Mesendoderm (in vitro differentiated cells): ENCODE measurements around the gene ADAMTS14. TPM values are rescaled to one million over a fixed set of nuclear protein-coding genes. Genes with fewer than 3 reads are reported as not detected.

Experiments
- DNase-seq: peaks from one replicate; pipeline ENCODE4 v3.0.0; 2013
- H2AK5ac ChIP-seq: 2 replicates; pipeline ENCODE4 v1.6.1; 2013; ENCODE audit warnings: low read length, inconsistent platforms
- H2BK120ac ChIP-seq: 2 replicates; pipeline ENCODE4 v1.6.1; 2013; ENCODE audit warnings: low read depth, mild to moderate bottlenecking, low read length, moderate library complexity, mixed read lengths
- H2BK15ac ChIP-seq: replicated peaks from 2 replicates; pipeline ENCODE4 v1.6.1; 2013; ENCODE audit warnings: low read depth, mild to moderate bottlenecking, moderate library complexity
- H2BK5ac ChIP-seq: 2 replicates; pipeline ENCODE4 v1.6.1; 2013; ENCODE audit warnings: low read length, inconsistent platforms
- H3K18ac ChIP-seq: 2 replicates; pipeline ENCODE4 v1.6.1; 2013; ENCODE audit warnings: mild to moderate bottlenecking, low read length, mixed read lengths
- H3K23ac ChIP-seq: one replicate; pipeline ENCODE4 v1.6.1; 2013; ENCODE audit warnings: low read length
- H3K27ac ChIP-seq: 2 replicates; pipeline ENCODE4 v1.5.1; 2013; ENCODE audit warnings: low read depth, mild to moderate bottlenecking, inconsistent platforms, low read length, moderate library complexity
- H3K27me3 ChIP-seq: 2 replicates; pipeline ENCODE4 v1.6.1; 2013; ENCODE audit warnings: low read length, control low read depth, mild to moderate bottlenecking, inconsistent platforms; ENCODE audit not compliant: insufficient read depth, poor library complexity
- H3K36me3 ChIP-seq: 2 replicates; pipeline ENCODE4 v1.6.1; 2013; ENCODE audit warnings: low read length, inconsistent platforms; ENCODE audit not compliant: control insufficient read depth, insufficient read depth
- H3K4ac ChIP-seq: one replicate; pipeline ENCODE4 v1.6.1; 2013; ENCODE audit warnings: low read depth, mild to moderate bottlenecking, low read length, moderate library complexity
- H3K4me1 ChIP-seq: 2 replicates; pipeline ENCODE4 v1.6.1; 2013; ENCODE audit warnings: low read depth, low read length, inconsistent platforms; ENCODE audit not compliant: control insufficient read depth
- H3K4me2 ChIP-seq: 2 replicates; pipeline ENCODE4 v1.6.1; 2013; ENCODE audit warnings: low read length
- H3K4me3 ChIP-seq: 2 replicates; pipeline ENCODE4 v1.5.1; 2013; ENCODE audit warnings: mild to moderate bottlenecking, low read length
- H3K56ac ChIP-seq: one replicate; pipeline ENCODE4 v1.6.1; 2013; ENCODE audit warnings: low read length
- H3K79me1 ChIP-seq: 2 replicates; pipeline ENCODE4 v1.6.1; 2013; ENCODE audit warnings: low read length, inconsistent platforms
- H3K79me2 ChIP-seq: 2 replicates; pipeline ENCODE4 v1.6.1; 2013; ENCODE audit warnings: mild to moderate bottlenecking, low read length; ENCODE audit not compliant: control insufficient read depth, insufficient read depth
- H3K9ac ChIP-seq: 2 replicates; pipeline ENCODE4 v1.6.1; 2013; ENCODE audit warnings: low read length, inconsistent platforms
- H4K5ac ChIP-seq: one replicate; pipeline ENCODE4 v1.6.1; 2013; ENCODE audit warnings: low read length
- H4K8ac ChIP-seq: one replicate; pipeline ENCODE4 v1.6.1; 2013; ENCODE audit warnings: low read depth, mild to moderate bottlenecking, control low read depth, low read length, moderate library complexity
- WGBS: extraction: QIAGEN DNeasy Blood & Tissue Kit; methylation state at CpG from one replicate; pipeline ENCODE4 v1.1.7; 2013; ENCODE audit warnings: low lambda C conversion rate, missing lambda C conversion rate; ENCODE audit not compliant: insufficient coverage; ENCODE audit errors: extremely low coverage; 5-methylcytosine and 5-hydroxymethylcytosine counted together
- polyA plus RNA-seq, 2 experiments: library from polyadenylated mRNA; stranded (reverse); fragments of 200-250 nt; gene quantifications; one replicate each; pipeline ENCODE4 v1.2.3, GENCODE V29; 2013

The ADAMTS14 gene
- polyA plus RNA-seq (2013, experiment 1 of 2), result 0.72 TPM
- 0.73 TPM for polyA plus RNA-seq (2013, experiment 2 of 2)

GRCh38 chr10:70672165-70673042, at the start of gene ADAMTS14:
Gene ADAMTS14 (plus strand): TSS chr10:70672506. CDS start chr10:70672803, 297 bp downstream.
- Histone ChIP-seq H3K9ac (peak within 1 kb of the TSS; percentile 55), H3K79me1 (no peaks in the 10 kb centered on the region), H2AK5ac (no peak within 1 kb of the TSS), H2BK5ac (no peak within 1 kb of the TSS), H3K4me1 (no peaks in the 10 kb centered on the region), H3K27ac (no peak within 1 kb of the TSS), H2BK120ac (no peak within 1 kb of the TSS), H3K4me3 (peak within 1 kb of the TSS; percentile 13), H3K4ac (peak within 1 kb of the TSS; percentile 20), H2BK15ac (no peak within 1 kb of the TSS), H4K5ac (no peak within 1 kb of the TSS), H3K27me3 (no peaks in the 10 kb centered on the region), H3K23ac (no peak within 1 kb of the TSS), H3K79me2 (no peaks in the 10 kb centered on the region), H3K4me2 (peak within 1 kb of the TSS; percentile 66), H3K18ac (no peak within 1 kb of the TSS), H4K8ac (no peak within 1 kb of the TSS), H3K56ac (peak within 1 kb of the TSS; percentile 78), H3K36me3 (no peaks in the 10 kb centered on the region)
- no CpG with 5 or more reads among the region's 100 CpGs for WGBS
- peak; percentile 55 for DNase-seq

- Histone ChIP-seq H3K18ac (no peak overlapping the region), H4K8ac (no peak overlapping the region), H3K79me2 (no peaks in the 10 kb centered on the region), H2BK15ac (no peak overlapping the region), H3K56ac (peak overlapping the region; percentile 25), H3K9ac (no peak overlapping the region), H3K79me1 (no peaks in the 10 kb centered on the region), H3K27me3 (no peaks in the 10 kb centered on the region), H3K4ac (no peak overlapping the region), H2BK5ac (no peak overlapping the region), H2AK5ac (no peak overlapping the region), H3K36me3 (no peaks in the 10 kb centered on the region), H3K4me1 (peaks cover 3% of the 10 kb centered on the region), H3K4me3 (no peak overlapping the region), H3K27ac (no peak overlapping the region), H4K5ac (no peak overlapping the region), H3K23ac (no peak overlapping the region), H2BK120ac (no peak overlapping the region), H3K4me2 (no peak overlapping the region)
- no peak for DNase-seq
- WGBS, result no CpG with 5 or more reads among the region's 3 CpGs
Observed at GRCh38 chr10:70622541-70622940, 49.8 kb upstream of the ADAMTS14 start.

- WGBS, result no CpG with 5 or more reads among the region's 3 CpGs
Observed at GRCh38 chr10:70622981-70623844, 49.1 kb upstream of the ADAMTS14 start.

GRCh38 chr10:70626056-70626455, 46.2 kb upstream of the ADAMTS14 start:
- H2BK5ac ChIP-seq, result no peak overlapping the region
- no peak overlapping the region for H3K18ac ChIP-seq
- no peak overlapping the region for H3K56ac ChIP-seq
- H3K79me1 ChIP-seq, result no peaks in the 10 kb centered on the region
- no peak overlapping the region for H4K5ac ChIP-seq
- H3K36me3 ChIP-seq, result no peaks in the 10 kb centered on the region
- H3K23ac ChIP-seq, result no peak overlapping the region
- H3K4me1 ChIP-seq, result peaks cover 3% of the 10 kb centered on the region
- H3K27me3 ChIP-seq, result no peaks in the 10 kb centered on the region
- no peak overlapping the region for H3K9ac ChIP-seq
- H2AK5ac ChIP-seq, result no peak overlapping the region
- peak; percentile 65 for DNase-seq
- H3K27ac ChIP-seq, result peak overlapping the region; percentile 66
- no peak overlapping the region for H3K4ac ChIP-seq
- no peak overlapping the region for H2BK15ac ChIP-seq
- H3K79me2 ChIP-seq, result no peaks in the 10 kb centered on the region
- no peak overlapping the region for H2BK120ac ChIP-seq
- no peak overlapping the region for H4K8ac ChIP-seq
- H3K4me3 ChIP-seq, result no peak overlapping the region
- no peak overlapping the region for H3K4me2 ChIP-seq

More at GRCh38 chr10:70622981-70623844, 49.1 kb upstream of the ADAMTS14 start:
- no peak overlapping the region for H3K4me3 ChIP-seq
- no peak overlapping the region for H3K18ac ChIP-seq
- H2BK15ac ChIP-seq, result no peak overlapping the region
- no peaks in the 10 kb centered on the region for H3K79me1 ChIP-seq
- H3K9ac ChIP-seq, result no peak overlapping the region
- H2BK120ac ChIP-seq, result no peak overlapping the region
- H3K4me1 ChIP-seq, result peaks cover 3% of the 10 kb centered on the region
- no peaks in the 10 kb centered on the region for H3K79me2 ChIP-seq
- no peak overlapping the region for H4K5ac ChIP-seq
- H3K4me2 ChIP-seq, result no peak overlapping the region
- no peak overlapping the region for H2BK5ac ChIP-seq
- H3K23ac ChIP-seq, result no peak overlapping the region
- peak overlapping the region; percentile 10 for H3K56ac ChIP-seq
- H3K36me3 ChIP-seq, result no peaks in the 10 kb centered on the region
- DNase-seq, result no peak
- no peaks in the 10 kb centered on the region for H3K27me3 ChIP-seq
- H3K27ac ChIP-seq, result peak overlapping the region; percentile 59
- no peak overlapping the region for H4K8ac ChIP-seq
- H3K4ac ChIP-seq, result no peak overlapping the region
- no peak overlapping the region for H2AK5ac ChIP-seq

- H3K79me2 ChIP-seq, result no peaks in the 10 kb centered on the region
- H3K79me1 ChIP-seq, result no peaks in the 10 kb centered on the region
- no peak overlapping the region for H4K8ac ChIP-seq
- no peaks in the 10 kb centered on the region for H3K27me3 ChIP-seq
- H2AK5ac ChIP-seq, result no peak overlapping the region
- no peak overlapping the region for H3K18ac ChIP-seq
- no CpG with 5 or more reads among the region's 1 CpG for WGBS
- no peak overlapping the region for H3K4me3 ChIP-seq
- H4K5ac ChIP-seq, result no peak overlapping the region
- no peak overlapping the region for H2BK120ac ChIP-seq
- H3K4me1 ChIP-seq, result peaks cover 5% of the 10 kb centered on the region
- H2BK15ac ChIP-seq, result no peak overlapping the region
- no peak overlapping the region for H3K4ac ChIP-seq
- no peak for DNase-seq
- H3K9ac ChIP-seq, result no peak overlapping the region
- H3K4me2 ChIP-seq, result no peak overlapping the region
- no peak overlapping the region for H3K56ac ChIP-seq
- H2BK5ac ChIP-seq, result no peak overlapping the region
- no peak overlapping the region for H3K27ac ChIP-seq
- no peak overlapping the region for H3K23ac ChIP-seq
- no peaks in the 10 kb centered on the region for H3K36me3 ChIP-seq
Observed at GRCh38 chr10:70629338-70629737, 43.0 kb upstream of the ADAMTS14 start.
